HG03469 (cell line): ENCODE measurements around the gene INO80C.

Source experiments
- ATAC-seq: cut with Tn5 transposase; IDR thresholded peaks from one replicate; pipeline ENCODE4 v1.9.1; 2021; ENCODE audit warnings: mild to moderate bottlenecking, moderate library complexity, moderate number of reproducible peaks; ENCODE audit not compliant: unreplicated experiment

INO80C gene, protein sequence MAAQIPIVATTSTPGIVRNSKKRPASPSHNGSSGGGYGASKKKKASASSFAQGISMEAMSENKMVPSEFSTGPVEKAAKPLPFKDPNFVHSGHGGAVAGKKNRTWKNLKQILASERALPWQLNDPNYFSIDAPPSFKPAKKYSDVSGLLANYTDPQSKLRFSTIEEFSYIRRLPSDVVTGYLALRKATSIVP

GRCh38 chr18:35497370-35498197 lies at the start of gene INO80C:
TSS of gene INO80C (minus strand) at chr18:35497960. CDS start at chr18:35497874, 86 bp downstream.
- peak; percentile 84 for ATAC-seq

DNA sequence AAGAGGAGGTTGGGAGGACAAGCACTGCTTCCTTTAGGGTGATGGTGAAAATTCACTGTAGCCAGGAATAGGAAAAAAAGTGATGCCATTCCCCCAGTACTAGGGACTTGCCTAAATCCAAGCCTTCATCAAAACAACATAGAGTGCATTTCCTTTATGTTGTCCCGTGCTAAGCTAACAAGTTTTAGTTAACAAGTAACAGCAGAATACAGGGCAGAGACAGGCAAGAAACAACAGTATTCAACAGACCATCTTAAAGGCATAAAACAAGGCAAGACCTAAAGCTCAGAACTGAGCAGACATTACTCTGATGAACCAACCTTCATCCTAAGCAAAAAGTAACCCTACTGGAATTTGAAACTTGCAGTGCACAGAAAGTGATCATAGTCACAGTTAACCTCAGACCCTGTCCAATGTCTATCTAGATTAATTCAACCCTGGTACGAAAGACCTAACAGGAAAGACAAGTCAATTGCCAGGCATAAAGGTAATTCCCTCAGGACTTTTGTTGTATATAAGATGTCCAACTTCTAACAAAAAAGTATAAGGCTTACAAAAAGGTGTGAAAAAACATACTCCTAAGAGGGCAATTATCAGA lies 49.3 kb upstream of the INO80C start:
- ATAC-seq: no peak

DNA sequence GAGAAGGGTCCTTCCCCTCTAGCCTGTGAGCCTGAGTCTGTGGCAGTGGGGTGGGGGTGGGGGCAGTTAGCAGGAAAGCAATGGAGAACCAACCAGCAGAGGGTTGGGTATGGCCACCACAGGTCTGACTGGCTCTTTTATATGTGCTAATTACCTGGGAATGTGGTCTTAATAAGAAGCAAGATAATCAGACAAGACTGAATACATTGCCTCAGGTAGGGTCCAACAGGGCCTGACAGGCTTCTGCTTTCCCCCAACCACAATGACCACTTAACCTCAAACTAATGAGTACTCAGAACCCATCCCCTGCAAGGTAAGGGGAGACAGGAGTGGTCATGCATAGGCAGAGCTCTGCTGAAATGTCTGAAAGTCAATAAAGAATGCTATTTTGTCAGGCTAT lies 44.6 kb upstream of the INO80C start:
- no peak for ATAC-seq

GRCh38 chr18:35535297-35535696 lies 37.5 kb upstream of the INO80C start:
- ATAC-seq: no peak

- no peak for ATAC-seq
Observed at GRCh38 chr18:35533916-35534405, 36.2 kb upstream of the INO80C start.

DNA sequence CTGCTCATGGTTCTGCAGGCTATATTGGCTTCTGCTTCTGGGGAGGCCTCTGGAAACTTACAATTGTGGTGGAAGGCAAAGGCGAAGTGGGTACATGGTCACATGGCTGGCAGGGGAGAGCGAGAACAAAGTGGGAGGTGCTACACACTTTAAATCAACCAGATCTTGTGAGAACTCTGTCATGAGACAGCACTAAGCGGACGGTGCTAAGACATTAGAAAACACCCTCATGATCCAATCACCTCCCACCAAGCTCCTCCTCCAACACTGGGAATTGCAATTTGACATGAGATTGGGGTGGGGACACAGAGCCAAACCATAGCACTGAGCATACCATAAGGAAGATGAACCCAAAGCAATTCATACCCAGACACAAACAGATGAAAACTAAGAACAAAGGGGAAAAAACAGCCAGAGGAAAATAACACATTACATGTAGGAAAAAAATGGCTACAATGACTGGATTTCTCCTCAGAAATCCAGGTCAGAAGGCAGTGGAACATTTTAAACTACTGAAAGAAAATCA lies 31.1 kb upstream of the INO80C start:
- no peak for ATAC-seq

GRCh38 chr18:35526495-35527059 lies 28.8 kb upstream of the INO80C start:
- ATAC-seq: no peak

DNA sequence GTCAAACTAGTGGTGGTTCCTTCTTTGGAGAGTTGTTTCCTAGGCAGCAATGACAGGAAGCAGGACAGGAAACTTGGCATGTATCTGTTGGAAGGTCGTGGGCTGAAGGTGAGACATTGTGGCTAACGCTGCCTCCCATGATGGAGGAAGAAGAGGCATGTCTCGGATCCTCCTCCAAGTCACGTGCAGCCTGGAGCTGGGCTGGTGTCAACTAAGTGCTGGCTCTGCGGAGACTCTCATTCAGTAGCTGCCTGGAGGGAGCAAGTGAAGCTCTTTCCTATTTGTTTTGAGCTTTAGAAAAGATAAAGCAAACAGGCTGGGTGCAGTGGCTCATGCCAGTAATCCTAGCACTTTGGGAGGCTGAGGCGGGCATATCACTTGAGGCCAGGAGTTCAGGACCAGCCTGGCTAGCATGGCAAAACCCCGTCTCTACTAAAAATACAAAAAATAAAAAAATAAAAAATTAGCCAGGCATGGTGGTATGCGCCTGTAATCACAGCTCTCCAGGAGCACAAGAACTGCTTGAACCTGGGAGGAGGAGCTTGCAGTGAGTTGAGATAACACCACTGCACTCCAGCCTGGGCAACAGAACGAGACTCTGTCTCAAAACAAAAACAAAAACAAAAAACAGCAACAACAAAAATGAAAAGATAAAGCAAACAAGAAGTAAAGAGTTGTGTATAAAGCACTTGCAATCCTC lies 28.2 kb upstream of the INO80C start:
- ATAC-seq: no peak

GRCh38 chr18:35524226-35524625 lies 26.5 kb upstream of the INO80C start:
- ATAC-seq: no peak

GRCh38 chr18:35522130-35522959 lies 24.6 kb upstream of the INO80C start:
- no peak for ATAC-seq

DNA sequence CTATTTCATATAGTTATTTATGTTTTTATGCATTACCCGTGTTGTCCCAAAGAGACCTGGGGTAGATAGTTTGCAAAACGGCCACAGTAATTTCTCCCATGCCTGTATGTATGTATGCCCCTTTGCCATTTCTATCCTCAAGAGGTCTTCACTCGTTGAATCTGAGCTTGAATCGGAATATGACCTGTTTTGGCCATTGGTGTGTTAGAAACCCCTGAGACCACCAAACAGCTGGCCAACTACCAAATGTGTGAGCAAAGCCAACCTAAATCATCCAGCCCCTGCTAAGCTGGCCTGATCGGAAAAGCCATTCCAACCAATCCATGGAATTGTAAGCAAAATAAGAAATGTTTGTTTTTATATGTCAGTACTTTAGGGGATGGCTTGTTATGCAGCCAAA lies 23.4 kb upstream of the INO80C start:
- no peak for ATAC-seq

GRCh38 chr18:35519148-35519899 lies 21.6 kb upstream of the INO80C start:
- ATAC-seq: no peak

GRCh38 chr18:35517715-35518114 lies 20.0 kb upstream of the INO80C start:
- ATAC-seq: no peak

GRCh38 chr18:35516789-35517188 lies 19.0 kb upstream of the INO80C start:
- ATAC-seq: no peak

DNA sequence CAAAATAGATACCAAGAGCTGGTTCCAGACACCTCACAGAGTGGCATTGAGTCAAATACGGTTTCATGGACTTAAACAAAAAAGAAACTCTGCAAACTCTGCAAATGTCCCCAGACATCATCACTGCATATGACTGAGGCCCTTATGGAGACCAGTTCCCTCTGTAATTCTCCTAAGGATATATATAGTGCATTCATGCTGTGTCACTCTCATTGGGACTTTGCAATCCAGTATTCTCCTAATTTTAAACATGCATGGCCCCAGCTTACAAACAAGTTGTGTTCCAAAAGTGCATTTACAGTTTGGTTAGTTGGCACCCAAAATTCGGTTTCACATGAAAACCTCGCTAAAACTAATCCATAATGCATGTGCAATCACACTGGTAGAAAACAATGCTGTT lies 18.6 kb upstream of the INO80C start:
- no peak for ATAC-seq

DNA sequence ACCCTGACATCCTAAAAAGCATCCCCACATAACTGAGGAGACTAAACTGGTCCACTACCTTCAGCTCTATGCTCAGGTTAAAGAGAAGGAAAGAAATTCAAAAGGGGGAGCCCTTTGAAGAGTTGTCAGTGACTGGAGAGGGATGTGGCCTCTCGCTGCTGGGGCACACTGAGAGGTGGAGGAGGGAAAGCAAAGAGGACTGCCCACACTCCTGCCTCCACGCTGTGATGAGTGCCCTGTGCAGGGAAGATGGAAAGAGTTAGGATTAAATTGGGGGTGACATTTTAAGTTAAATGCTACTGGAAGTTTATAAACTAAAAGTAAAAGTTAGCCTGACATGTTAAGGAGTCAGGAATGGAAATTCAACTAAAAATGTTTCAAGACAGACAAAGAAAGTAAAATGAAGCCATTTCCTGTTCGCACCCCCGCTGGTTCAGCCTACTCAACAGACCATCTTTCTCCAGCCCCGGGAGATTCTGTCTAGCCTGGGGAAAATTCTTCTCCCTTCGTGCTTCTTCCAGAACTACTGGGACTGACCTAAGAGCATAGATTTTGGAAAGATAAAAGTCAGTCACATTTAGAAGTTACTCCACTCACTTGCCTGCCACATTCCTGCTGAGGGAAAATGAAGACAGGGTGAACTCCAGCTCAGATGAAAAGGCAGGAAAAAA lies 17.8 kb upstream of the INO80C start:
- ATAC-seq: no peak

DNA sequence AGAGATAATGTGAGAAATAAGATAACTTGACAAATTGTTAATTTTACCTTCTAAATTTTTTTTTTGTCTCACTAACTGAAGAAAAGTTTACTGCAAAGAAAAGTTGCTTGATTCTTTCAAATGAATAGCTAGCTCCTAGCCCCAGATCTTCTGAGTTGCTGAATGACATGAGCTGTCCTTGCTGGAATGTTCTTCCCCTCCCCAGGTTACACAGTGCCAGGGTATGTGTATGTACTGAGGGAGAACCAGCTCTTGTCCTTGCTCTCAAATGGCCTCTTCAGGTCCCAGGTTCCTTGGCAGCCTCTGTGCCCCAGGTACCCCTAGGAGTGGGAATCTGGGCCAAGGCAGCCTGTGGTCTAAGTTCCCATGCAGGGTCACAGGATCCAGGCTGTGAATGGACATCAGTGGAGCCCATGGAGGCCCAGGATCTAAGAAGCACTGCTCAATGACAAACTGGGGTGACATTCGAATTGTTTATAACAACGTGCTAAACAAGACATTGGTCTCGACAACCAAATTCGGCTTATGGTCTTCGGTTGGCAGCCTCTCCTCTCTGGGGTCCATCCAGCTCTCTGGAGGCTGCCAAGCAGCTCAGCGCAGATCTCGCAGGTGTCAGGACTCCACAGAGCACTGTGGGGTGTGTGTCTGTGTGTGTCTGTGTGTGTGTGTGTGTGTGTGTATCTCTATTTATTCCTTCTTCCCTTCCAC lies 17.1 kb upstream of the INO80C start:
- ATAC-seq: no peak

DNA sequence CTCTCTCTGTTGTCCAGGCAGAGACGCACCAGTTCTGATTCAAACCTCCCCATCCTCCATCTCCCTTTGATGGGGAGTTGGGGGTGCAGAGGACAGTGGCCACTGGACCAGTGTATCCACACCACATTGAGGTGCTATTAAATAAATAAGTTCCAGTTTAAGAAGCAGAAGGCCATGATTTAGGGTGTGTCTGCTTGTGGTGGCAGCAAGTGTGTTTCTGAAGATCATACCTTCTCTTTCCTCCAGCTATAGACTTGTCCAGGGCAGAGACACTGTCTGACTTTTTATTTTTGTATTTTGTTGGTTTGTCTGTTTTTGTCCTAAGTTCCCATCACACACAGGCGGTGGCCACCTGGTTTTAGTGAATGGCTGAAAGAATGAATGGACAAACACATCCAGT lies 16.5 kb upstream of the INO80C start:
- ATAC-seq: no peak
